SK-N-SH treated with all-trans-retinoic acid at 6 μM for 48 hours (cell line): ENCODE results near the gene SDHAF4.

ENCODE experiments used
- ATAC-seq: fragments of 200-7000 bp; cut with Tn5 transposase; 3 replicates; pipeline ENCODE4 v1.9.1; 2020; ENCODE audit warnings: mild to moderate bottlenecking, moderate library complexity
- ARNTL ChIP-seq: fragments of 450-650 bp; formaldehyde crosslinking; IDR thresholded peaks from 2 replicates; pipeline ENCODE4 v1.5.0; 2020; ENCODE audit warnings: low read depth, mild to moderate bottlenecking, moderate library complexity, borderline replicate concordance
- CREB5 ChIP-seq: fragments of 250-450 bp; sonication (Bioruptor Pico); IDR thresholded peaks from 2 replicates; pipeline ENCODE4 v1.5.1; 2020; ENCODE audit warnings: low read depth, mild to moderate bottlenecking, moderate library complexity
- CSDC2 ChIP-seq: fragments of 250-450 bp; sonication (Bioruptor Pico); IDR thresholded peaks from 2 replicates; pipeline ENCODE4 v1.5.0; 2020; ENCODE audit warnings: mild to moderate bottlenecking, moderate library complexity
- CSRNP3 ChIP-seq: fragments of 250-450 bp; sonication (Bioruptor Pico); IDR thresholded peaks from 2 replicates; pipeline ENCODE4 v1.5.1; 2021; ENCODE audit warnings: mild to moderate bottlenecking, moderate library complexity
- ESRRG ChIP-seq: fragments of 250-450 bp; sonication (Bioruptor Pico); IDR thresholded peaks from 2 replicates; pipeline ENCODE4 v1.6.1; 2021; ENCODE audit warnings: mild to moderate bottlenecking
- GLIS3 ChIP-seq: fragments of 250-450 bp; sonication (Bioruptor Pico); IDR thresholded peaks from 2 replicates; pipeline ENCODE4 v1.5.0; 2020; ENCODE audit warnings: mild to moderate bottlenecking, moderate library complexity
- ISL1 ChIP-seq: fragments of 250-450 bp; sonication (Bioruptor Pico); IDR thresholded peaks from 2 replicates; pipeline ENCODE4 v2.1.2; 2022; ENCODE audit warnings: mild to moderate bottlenecking, moderate library complexity
- OSR1 ChIP-seq: fragments of 250-450 bp; sonication (Bioruptor Pico); IDR thresholded peaks from 2 replicates; pipeline ENCODE4 v1.8.0; 2022; ENCODE audit warnings: moderate library complexity, mild to moderate bottlenecking, inconsistent platforms
- PATZ1 ChIP-seq: fragments of 250-450 bp; sonication (Bioruptor Pico); IDR thresholded peaks from 2 replicates; pipeline ENCODE4 v1.8.0; 2020; ENCODE audit warnings: mild to moderate bottlenecking, moderate library complexity, borderline replicate concordance
- PPARA ChIP-seq: fragments of 250-450 bp; sonication (Bioruptor Pico); IDR thresholded peaks from 2 replicates; pipeline ENCODE4 v1.5.0; 2020; ENCODE audit warnings: mild to moderate bottlenecking, borderline replicate concordance
- RARB ChIP-seq: fragments of 250-450 bp; sonication (Bioruptor Pico); IDR thresholded peaks from 2 replicates; pipeline ENCODE4 v1.8.0; 2021; ENCODE audit warnings: mild to moderate bottlenecking, moderate library complexity
- SNAI2 ChIP-seq: fragments of 250-450 bp; sonication (Bioruptor Pico); IDR thresholded peaks from 2 replicates; pipeline ENCODE4 v1.5.0; 2020; ENCODE audit warnings: mild to moderate bottlenecking, moderate library complexity
- TCF4 ChIP-seq: fragments of 250-450 bp; sonication (Bioruptor Pico); IDR thresholded peaks from 2 replicates; pipeline ENCODE4 v1.8.0; 2021; ENCODE audit warnings: mild to moderate bottlenecking, moderate library complexity, borderline replicate concordance
- TOX ChIP-seq: fragments of 250-450 bp; sonication (Bioruptor Pico); IDR thresholded peaks from 2 replicates; pipeline ENCODE4 v1.8.0; 2021; ENCODE audit warnings: mild to moderate bottlenecking, moderate library complexity, borderline replicate concordance
- TSHZ2 ChIP-seq: fragments of 250-450 bp; sonication (Bioruptor Pico); IDR thresholded peaks from 2 replicates; pipeline ENCODE4 v1.5.0; 2020; ENCODE audit warnings: mild to moderate bottlenecking, moderate library complexity
- ZC3H10 ChIP-seq: fragments of 250-450 bp; sonication (Bioruptor Pico); IDR thresholded peaks from 2 replicates; pipeline ENCODE4 v1.5.1; 2021; ENCODE audit warnings: mild to moderate bottlenecking, moderate library complexity
- ZFP3 ChIP-seq: fragments of 250-450 bp; sonication (Bioruptor Pico); IDR thresholded peaks from 2 replicates; pipeline ENCODE4 v1.5.0; 2020; ENCODE audit warnings: mild to moderate bottlenecking, moderate library complexity
- ZFP30 ChIP-seq: fragments of 450-650 bp; formaldehyde crosslinking; IDR thresholded peaks from 2 replicates; pipeline ENCODE4 v1.5.0; 2022; ENCODE audit warnings: mild to moderate bottlenecking, moderate library complexity
- ZNF565 ChIP-seq: fragments of 450-650 bp; formaldehyde crosslinking; conservative IDR thresholded peaks from 2 replicates; pipeline ENCODE4 v1.5.0; 2020; ENCODE audit warnings: low read depth, mild to moderate bottlenecking, moderate library complexity
- ZNF70 ChIP-seq: fragments of 450-650 bp; formaldehyde crosslinking; IDR thresholded peaks from 2 replicates; pipeline ENCODE4 v1.5.0; 2020; ENCODE audit warnings: mild to moderate bottlenecking, moderate library complexity
- ZNF8 ChIP-seq: fragments of 450-650 bp; formaldehyde crosslinking; IDR thresholded peaks from 2 replicates; pipeline ENCODE4 v1.5.0; 2020; ENCODE audit warnings: mild to moderate bottlenecking, moderate library complexity

Gene SDHAF4

GRCh38 chr6:70566751-70567382, at the start of gene SDHAF4:
SDHAF4 (plus strand) TSS chr6:70566930; CDS start chr6:70566941, 11 bp downstream.
- TF ChIP-seq PATZ1 (no peak), ZNF565 (CRISPR knock-in tag) (no peak), CREB5 (CRISPR knock-in tag) (no peak), RARB (CRISPR knock-in tag) (no peak), CSRNP3 (CRISPR knock-in tag) (no peak), ZFP30 (CRISPR knock-in tag) (no peak), GLIS3 (CRISPR knock-in tag) (no peak), SNAI2 (CRISPR knock-in tag) (no peak), ZFP3 (CRISPR knock-in tag) (no peak), ZNF70 (CRISPR knock-in tag) (no peak), TOX (no peak), PPARA (CRISPR knock-in tag) (no peak)
- ATAC-seq: peak; percentile 100

- no peak for ATAC-seq
- TF ChIP-seq TOX (no peak), ZNF70 (CRISPR knock-in tag) (no peak), CSDC2 (CRISPR knock-in tag) (no peak)
These were observed 48.0 kb upstream of the SDHAF4 start for GRCh38 chr6:70518723-70519122.

GRCh38 chr6:70520575-70520974, 46.2 kb upstream of the SDHAF4 start:
- no peak for TF ChIP-seq TCF4
- TF ChIP-seq PATZ1: no peak
- no peak for TF ChIP-seq RARB (CRISPR knock-in tag)
- no peak for TF ChIP-seq ZFP30 (CRISPR knock-in tag)
- TF ChIP-seq ZNF8 (CRISPR knock-in tag): no peak
- no peak for TF ChIP-seq ISL1 (CRISPR knock-in tag)
- TF ChIP-seq, all 23 proteins: peak for 0
- ATAC-seq: peak; percentile 52; the same call in 1 of the 3 replicates

GRCh38 chr6:70524721-70525286, 41.9 kb upstream of the SDHAF4 start:
- TF ChIP-seq ZNF565 (CRISPR knock-in tag): no peak
- TF ChIP-seq ZC3H10 (CRISPR knock-in tag): no peak
- no peak for TF ChIP-seq TSHZ2 (CRISPR knock-in tag)
- no peak for TF ChIP-seq ARNTL (CRISPR knock-in tag)
- no peak for TF ChIP-seq ZNF70 (CRISPR knock-in tag)
- no peak for TF ChIP-seq PPARA (CRISPR knock-in tag)
- no peak for TF ChIP-seq TOX
- TF ChIP-seq ZFP3 (CRISPR knock-in tag): no peak
- TF ChIP-seq ISL1 (CRISPR knock-in tag): no peak
- TF ChIP-seq OSR1 (CRISPR knock-in tag): no peak
- no peak for TF ChIP-seq ZNF8 (CRISPR knock-in tag)
- no peak for TF ChIP-seq CREB5 (CRISPR knock-in tag)
- no peak for TF ChIP-seq TCF4
- no peak for TF ChIP-seq CSDC2 (CRISPR knock-in tag)
- TF ChIP-seq RARB (CRISPR knock-in tag): no peak
- TF ChIP-seq ZFP30 (CRISPR knock-in tag): no peak
- TF ChIP-seq SNAI2 (CRISPR knock-in tag): no peak
- TF ChIP-seq PATZ1: no peak
- TF ChIP-seq ESRRG (CRISPR knock-in tag): no peak
- ATAC-seq: no peak
